HTERT RPE-1 (cell line): ENCODE measurements around the gene PPIF.

Source experiments
- in situ Hi-C: fragments of 300-500 bp; cut with MboI; formaldehyde crosslinking; loops from 4 replicates; pipeline ENCODE4 v1.14.3; 2020; ENCODE audit warnings: low sequenced_read_pairs

Gene PPIF

GRCh38 chr10:79313320-79313719, 33.9 kb upstream of the PPIF start:
- in situ Hi-C loops: no loop called here

DNA sequence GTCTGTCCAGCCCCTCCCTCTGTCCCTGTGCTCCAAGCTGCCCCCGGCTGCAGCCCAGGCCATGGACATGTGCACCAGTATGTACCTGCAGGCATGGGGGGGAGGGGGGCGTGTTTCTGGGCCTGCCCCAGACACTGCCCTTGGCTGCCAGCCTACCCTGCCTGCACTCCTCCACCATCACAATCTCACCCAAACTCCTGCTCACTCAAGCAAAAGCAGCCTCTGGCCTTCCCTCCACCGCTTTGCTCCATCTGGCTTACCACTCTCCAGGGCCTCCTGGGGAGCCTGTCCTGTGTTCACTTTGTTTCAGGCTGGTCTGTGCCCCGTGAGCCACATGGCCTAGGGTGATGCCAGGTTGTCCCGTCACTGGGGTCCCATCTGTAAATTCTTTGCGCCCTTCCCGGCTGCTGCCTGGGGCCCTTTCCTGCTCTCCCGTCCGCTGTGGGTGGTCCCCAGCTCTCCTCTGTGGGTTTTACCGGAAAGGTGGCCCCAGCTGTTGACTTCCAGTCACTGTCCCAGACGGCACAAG, 33.3 kb upstream of the PPIF start:
- in situ Hi-C loops: no loop called here

- in situ Hi-C loops: no loop called here
Measured at GRCh38 chr10:79314761-79315601, 32.3 kb upstream of the PPIF start.

- in situ Hi-C loops: no loop called here
Measured at GRCh38 chr10:79315602-79315920, 31.7 kb upstream of the PPIF start.

DNA sequence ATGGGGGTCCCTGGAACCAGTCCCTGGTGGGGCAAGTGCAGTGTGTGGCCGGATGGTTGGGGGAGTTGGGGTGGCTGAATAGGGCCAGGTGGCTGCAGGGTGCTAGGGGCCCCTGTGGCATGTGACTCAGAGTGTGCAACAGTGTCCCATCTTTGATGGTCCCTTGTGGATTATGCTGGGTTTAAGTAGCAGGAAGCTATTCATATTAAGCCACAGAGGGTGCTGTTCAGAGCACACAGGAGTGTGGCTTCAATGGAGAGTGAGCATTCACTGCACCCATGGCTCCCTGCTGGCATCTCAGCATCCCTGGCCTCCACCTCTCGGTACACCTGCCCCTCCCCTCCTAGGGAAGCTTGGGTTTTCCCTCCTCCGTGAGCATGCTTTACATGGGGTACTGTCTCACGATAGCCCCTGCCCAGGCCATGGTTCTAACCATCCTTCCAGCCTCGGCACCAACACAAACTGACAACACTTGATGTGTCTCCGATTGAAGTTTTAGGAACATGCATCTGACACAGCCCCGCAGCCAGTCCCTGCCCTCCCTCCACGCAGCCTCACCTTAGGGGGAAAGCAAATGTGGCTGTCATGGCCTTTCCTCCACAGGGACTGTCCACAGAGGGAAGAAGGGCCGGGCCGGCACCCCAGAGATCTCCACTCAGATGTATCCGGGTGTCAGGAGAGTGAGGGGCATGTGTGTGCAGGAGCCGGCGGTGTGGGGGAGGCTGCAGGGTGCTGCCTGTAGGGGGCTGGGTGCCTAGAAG, 30.4 kb upstream of the PPIF start:
- in situ Hi-C loops: no loop called here

DNA sequence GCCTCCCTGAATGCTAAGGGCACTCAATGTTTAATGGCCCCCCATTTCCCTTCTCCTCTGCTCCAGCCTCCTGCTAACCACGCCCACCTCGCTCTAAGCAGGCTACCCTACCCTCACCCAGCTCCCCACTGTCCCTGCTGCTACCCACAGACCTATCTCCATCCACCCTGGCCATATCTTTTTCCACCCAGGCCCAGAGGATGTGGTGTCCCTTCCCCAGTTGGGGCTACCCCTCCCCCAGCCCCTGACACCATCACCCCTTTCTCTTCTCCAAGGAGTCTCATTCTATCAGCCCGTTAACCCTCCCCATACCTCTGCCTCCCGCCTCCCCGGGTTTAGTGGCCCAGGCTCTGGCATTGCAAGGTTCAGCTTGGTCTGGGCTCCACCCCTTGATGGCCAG, 28.9 kb upstream of the PPIF start:
- in situ Hi-C loops: no loop called here

- in situ Hi-C loops: no loop called here
Measured at GRCh38 chr10:79319115-79319771, 28.0 kb upstream of the PPIF start.

- in situ Hi-C loops: no loop called here
Measured at GRCh38 chr10:79320316-79320715, 27.0 kb upstream of the PPIF start.

GRCh38 chr10:79320820-79321493, 26.3 kb upstream of the PPIF start:
- in situ Hi-C loops: no loop called here

GRCh38 chr10:79321494-79321882, 25.8 kb upstream of the PPIF start:
- in situ Hi-C loops: no loop called here

DNA sequence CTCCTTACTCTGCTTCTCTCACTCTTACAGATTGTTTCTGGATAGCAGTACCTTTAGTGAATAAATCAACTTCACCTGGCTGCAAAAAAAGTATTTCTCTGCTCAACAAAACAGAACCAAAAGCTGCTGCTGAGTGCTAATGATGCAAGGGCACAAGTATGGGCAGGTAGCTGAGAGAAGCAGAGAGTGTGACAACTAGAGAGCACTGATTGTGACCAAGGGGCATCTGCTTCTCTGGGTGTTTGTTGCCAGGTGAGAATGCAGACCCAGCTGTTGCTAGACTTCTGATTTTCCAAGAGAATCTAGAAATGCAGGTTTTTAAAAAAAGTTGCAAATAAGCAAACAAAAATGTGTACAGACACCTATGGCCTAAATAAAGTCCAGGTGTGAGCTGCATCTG, 25.3 kb upstream of the PPIF start:
- in situ Hi-C loops: no loop called here

GRCh38 chr10:79322616-79323543, 24.4 kb upstream of the PPIF start:
- in situ Hi-C loops: no loop called here

DNA sequence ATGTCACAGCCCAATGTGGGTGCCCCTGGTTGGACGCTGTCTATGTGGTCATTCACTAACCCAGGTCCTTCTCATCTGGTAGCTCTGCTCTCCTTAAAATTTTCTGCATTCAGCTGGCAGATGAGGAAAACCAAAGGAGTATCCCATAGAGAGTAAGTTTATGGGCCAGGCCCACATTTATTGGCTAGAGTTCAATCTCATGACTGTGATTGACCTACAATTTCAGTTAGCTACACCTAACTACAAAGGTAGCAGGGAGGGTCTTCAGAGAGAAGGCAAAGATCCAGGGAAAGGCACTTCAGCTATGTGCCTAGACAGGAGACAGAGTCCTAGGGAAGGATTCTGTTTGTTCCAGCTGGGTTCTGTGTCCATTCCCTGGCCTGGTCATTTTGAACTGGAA, 23.7 kb upstream of the PPIF start:
- in situ Hi-C loops: no loop called here

GRCh38 chr10:79324032-79324695, 23.1 kb upstream of the PPIF start:
- in situ Hi-C loops: no loop called here

- in situ Hi-C loops: no loop called here
Measured at GRCh38 chr10:79326361-79327089, 20.7 kb upstream of the PPIF start.

DNA sequence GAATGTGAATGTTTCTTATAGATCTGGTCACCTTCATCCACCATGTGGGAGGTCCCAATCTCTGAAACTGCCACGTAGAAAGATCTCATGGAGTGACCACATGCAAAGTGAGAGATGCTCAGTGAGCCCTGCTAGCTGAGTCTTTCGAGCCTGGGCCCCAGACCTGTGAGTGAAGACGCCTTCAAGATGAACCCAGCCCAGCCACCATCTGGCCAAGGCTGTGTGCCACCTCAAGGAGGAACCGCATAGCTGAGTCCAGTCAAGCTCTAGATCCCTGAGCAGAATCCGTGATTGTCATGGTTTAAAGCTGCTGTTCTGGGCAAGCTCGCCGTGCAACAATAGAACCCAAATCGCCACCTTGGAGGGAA, 20.2 kb upstream of the PPIF start:
- in situ Hi-C loops: no loop called here

DNA sequence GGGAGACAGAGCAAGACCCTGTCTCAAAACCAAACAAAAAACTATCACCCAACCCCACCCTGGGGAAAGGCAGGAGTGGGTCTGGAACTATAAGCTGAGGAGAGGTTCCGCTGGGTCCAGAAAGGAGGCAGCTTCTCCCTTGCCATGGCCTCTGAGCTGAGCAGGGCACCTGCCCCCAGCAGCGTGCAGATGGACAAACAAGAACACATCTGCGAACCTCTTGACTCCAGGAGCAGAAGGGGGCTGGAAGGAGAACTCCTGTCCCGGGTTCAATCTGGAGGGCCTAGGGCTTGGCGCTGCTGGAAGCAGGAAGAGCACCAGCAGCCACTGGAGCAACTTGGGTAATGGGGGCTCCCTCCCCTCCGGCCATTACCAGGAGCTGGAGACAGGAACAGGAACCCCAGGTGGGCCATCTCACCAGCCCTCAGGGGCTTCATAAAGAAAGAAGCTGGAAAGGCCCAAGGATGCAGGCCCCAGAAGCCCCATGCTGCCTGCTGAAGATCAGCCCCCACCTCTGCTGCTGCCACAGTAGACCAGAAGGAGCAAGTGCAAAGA, 19.0 kb upstream of the PPIF start:
- in situ Hi-C loops: no loop called here

GRCh38 chr10:79328737-79329504, 18.3 kb upstream of the PPIF start:
- in situ Hi-C loops: no loop called here
